H1 (cell line): ENCODE results near the gene CGA. TPM values are rescaled to one million over a fixed set of nuclear protein-coding genes. Genes with fewer than 3 reads are reported as not detected.

Source experiments
- CTCF ChIA-PET: fragments of 300-600 bp; sonication (Branson Sonifier 250); formaldehyde crosslinking; loops from one replicate; lab custom pipeline; 2021; ENCODE audit not compliant: partially characterized antibody; lab: Charles Lee
- POLR2A ChIA-PET: fragments of 300-600 bp; sonication (Branson Sonifier 250); formaldehyde crosslinking; loops from one replicate; lab custom pipeline; 2021; ENCODE audit warnings: inconsistent platforms; ENCODE audit not compliant: partially characterized antibody; lab: Charles Lee
- DNase-seq, 2 experiments: peaks; one replicate each; pipeline versions ENCODE4 v3.0.0 to v3.0.0-alpha.2; 2010 to 2022; ENCODE audit warnings: low spot score in 2 of 2, low read depth in 1 of 2, mixed read lengths in 1 of 2
- FAIRE-seq: peaks from 2 replicates; lab custom pipeline; 2011; peaks lifted over from hg19 to GRCh38; lab: Jason Lieb, UNC
- H2AFZ ChIP-seq: 2 replicates; pipeline ENCODE4 v1.8.1; 2012; ENCODE audit warnings: low read length, inconsistent platforms
- H2AK5ac ChIP-seq: 2 replicates; pipeline ENCODE4 v1.6.1; 2013; ENCODE audit warnings: low read depth, low read length
- H2BK120ac ChIP-seq: replicated peaks from 2 replicates; pipeline ENCODE3; 2013; ENCODE audit warnings: low read depth, low read length, inconsistent platforms
- H2BK12ac ChIP-seq: 2 replicates; pipeline ENCODE4 v1.6.1; 2013; ENCODE audit warnings: low read depth, low read length
- H2BK15ac ChIP-seq: 2 replicates; pipeline ENCODE4 v1.6.1; 2013; ENCODE audit warnings: low read length
- H2BK20ac ChIP-seq: 2 replicates; pipeline ENCODE4 v1.6.1; 2013; ENCODE audit warnings: low read length
- H2BK5ac ChIP-seq: 2 replicates; pipeline ENCODE4 v1.6.1; 2013; ENCODE audit warnings: low read depth, low read length
- H3K14ac ChIP-seq: 2 replicates; pipeline ENCODE4 v1.6.1; 2013; ENCODE audit warnings: inconsistent platforms; ENCODE audit not compliant: insufficient read length
- H3K18ac ChIP-seq: 2 replicates; pipeline ENCODE4 v1.6.1; 2013; ENCODE audit warnings: low read length; ENCODE audit errors: extremely low read depth
- H3K23ac ChIP-seq: 2 replicates; pipeline ENCODE4 v1.6.1; 2013; ENCODE audit warnings: inconsistent platforms; ENCODE audit not compliant: insufficient read length
- H3K23me2 ChIP-seq: 2 replicates; pipeline ENCODE4 v1.6.1; 2013; ENCODE audit warnings: low read depth, low read length
- H3K27ac ChIP-seq: 2 replicates; pipeline ENCODE4 v1.6.1; 2011; ENCODE audit warnings: low read depth, low read length, inconsistent platforms
- H3K27me3 ChIP-seq, 4 experiments: replicated peaks in 1 of 4; 1 replicate in 1 of 4; 2 replicates in 3 of 4; pipeline versions ENCODE4 v1.6.1 to v1.8.1; 2011 to 2013; ENCODE audit warnings: low read length in 3 of 4, mild to moderate bottlenecking in 3 of 4, inconsistent platforms in 2 of 4, mixed read lengths in 2 of 4, moderate library complexity in 1 of 4; ENCODE audit not compliant: control insufficient read depth in 3 of 4, insufficient read depth in 3 of 4; ENCODE audit errors: extremely low read depth in 1 of 4
- H3K36me3 ChIP-seq, 4 experiments: 2 replicates each; pipeline versions ENCODE4 v1.6.1 to v1.8.1; 2011 to 2013; ENCODE audit warnings: mild to moderate bottlenecking in 4 of 4, low read length in 3 of 4, moderate library complexity in 2 of 4, control low read depth in 1 of 4, inconsistent platforms in 1 of 4; ENCODE audit not compliant: insufficient read depth in 4 of 4, control insufficient read depth in 2 of 4
- H3K4ac ChIP-seq: replicated peaks from 2 replicates; pipeline ENCODE3; 2013; ENCODE audit warnings: low read length, low read depth, mixed read lengths, inconsistent platforms; ENCODE audit not compliant: insufficient read length
- H3K4me1 ChIP-seq, 4 experiments: replicated peaks in 1 of 4; 1 replicate in 1 of 4; 2 replicates in 3 of 4; pipeline versions ENCODE4 v1.6.1 to v1.8.1; 2011 to 2013; ENCODE audit warnings: low read length in 3 of 4, inconsistent platforms in 2 of 4, mixed read lengths in 1 of 4; ENCODE audit not compliant: insufficient read depth in 4 of 4, control insufficient read depth in 3 of 4
- H3K4me2 ChIP-seq, 2 experiments: 2 replicates each; pipeline versions ENCODE4 v1.6.1 to v1.8.1; 2011 to 2013; ENCODE audit warnings: low read depth in 2 of 2, low read length in 2 of 2, control low read depth in 1 of 2, inconsistent platforms in 1 of 2, mild to moderate bottlenecking in 1 of 2; ENCODE audit not compliant: insufficient read depth in 1 of 2
- H3K4me3 ChIP-seq, 4 experiments: fragments of 200-600, 300-600 bp in 1 of 4; sonication (generic), shearing (Covaris generic), sonication (Bioruptor Twin) in 1 of 4; 2 replicates each; pipeline versions ENCODE4 v1.5.1 to v1.8.1; 2011 to 2016; ENCODE audit warnings: low read length in 4 of 4, low read depth in 3 of 4, control low read depth in 2 of 4, inconsistent platforms in 2 of 4, mild to moderate bottlenecking in 2 of 4, mixed read lengths in 1 of 4, moderate library complexity in 1 of 4; ENCODE audit not compliant: insufficient read depth in 2 of 4; ENCODE audit errors: extremely low read depth in 1 of 4
- H3K56ac ChIP-seq: replicated peaks from 2 replicates; pipeline ENCODE3; 2013; ENCODE audit warnings: low read depth, mild to moderate bottlenecking, mixed read lengths, low read length, inconsistent platforms; ENCODE audit not compliant: insufficient read length
- H3K79me1 ChIP-seq: 2 replicates; pipeline ENCODE4 v1.6.1; 2013; ENCODE audit warnings: low read depth, low read length, control low read depth
- H3K79me2 ChIP-seq, 2 experiments: 2 replicates each; pipeline versions ENCODE4 v1.6.1 to v1.8.1; 2012 to 2013; ENCODE audit warnings: low read length in 2 of 2, mild to moderate bottlenecking in 2 of 2, inconsistent platforms in 1 of 2; ENCODE audit not compliant: insufficient read depth in 2 of 2, control insufficient read depth in 1 of 2
- H3K9ac ChIP-seq, 4 experiments: replicated peaks in 1 of 4; 1 replicate in 1 of 4; 2 replicates in 3 of 4; pipeline versions ENCODE4 v1.6.1 to v1.8.1; 2011 to 2013; ENCODE audit warnings: low read depth in 3 of 4, low read length in 3 of 4, control low read depth in 2 of 4, mild to moderate bottlenecking in 2 of 4, moderate library complexity in 2 of 4, inconsistent platforms in 1 of 4; ENCODE audit errors: extremely low read depth in 1 of 4
- H3K9me3 ChIP-seq, 2 experiments: 2 replicates each; pipeline versions ENCODE4 v1.6.1 to v1.8.1; 2012 to 2013; ENCODE audit warnings: mild to moderate bottlenecking in 2 of 2, moderate library complexity in 2 of 2, control low read depth in 1 of 2, inconsistent platforms in 1 of 2, low read depth in 1 of 2, low read length in 1 of 2, mixed read lengths in 1 of 2; ENCODE audit not compliant: insufficient read depth in 2 of 2
- H4K20me1 ChIP-seq, 2 experiments: replicated peaks in 1 of 2; 2 replicates each; pipeline versions ENCODE3 to v1.8.1; 2011 to 2013; ENCODE audit warnings: inconsistent platforms in 2 of 2, low read length in 2 of 2, mild to moderate bottlenecking in 1 of 2; ENCODE audit not compliant: insufficient read depth in 2 of 2, control insufficient read depth in 1 of 2
- H4K5ac ChIP-seq: 2 replicates; pipeline ENCODE4 v1.6.1; 2013; ENCODE audit warnings: low read length, low read depth, mixed read lengths, inconsistent platforms; ENCODE audit not compliant: insufficient read length
- H4K8ac ChIP-seq: 2 replicates; pipeline ENCODE4 v1.8.0; 2013; ENCODE audit warnings: mild to moderate bottlenecking, moderate library complexity, low read length, inconsistent platforms; ENCODE audit not compliant: insufficient read depth; ENCODE audit errors: extremely low read depth
- H4K91ac ChIP-seq: replicated peaks from 2 replicates; pipeline ENCODE3; 2013; ENCODE audit warnings: low read length, mixed read lengths, inconsistent platforms; ENCODE audit not compliant: insufficient read length
- BRCA1 ChIP-seq: IDR thresholded peaks from 2 replicates; pipeline ENCODE4 v1.6.1; 2012; ENCODE audit warnings: low read depth, low read length, improper control_type of control experiment
- SP2 ChIP-seq: IDR thresholded peaks from 2 replicates; pipeline ENCODE4 v1.6.1; 2012; ENCODE audit warnings: mild to moderate bottlenecking, low read length, inconsistent platforms
- SRF ChIP-seq: IDR thresholded peaks from 2 replicates; pipeline ENCODE4 v1.6.1; 2011; ENCODE audit warnings: mild to moderate bottlenecking, low read depth, low read length, moderate library complexity
- WGBS, 2 experiments: shearing (Covaris generic) in 1 of 2; methylation state at CpG; one replicate each; pipeline versions ENCODE4 v1.1.6 to v1.1.7; 2013 to 2015; ENCODE audit warnings: low lambda C conversion rate in 2 of 2, mixed read lengths in 2 of 2, inconsistent platforms in 1 of 2, low coverage in 1 of 2, missing lambda C conversion rate in 1 of 2; ENCODE audit not compliant: insufficient replicate concordance in 2 of 2, insufficient coverage in 1 of 2, insufficient read length in 1 of 2; ENCODE audit errors: extremely low coverage in 1 of 2, missing lambda C conversion rate in 1 of 2; 5-methylcytosine and 5-hydroxymethylcytosine counted together
- polyA plus RNA-seq, 7 experiments: library from polyadenylated mRNA; depleted of rRNA in 3 of 7; stranded (reverse) in 5 of 7; unstranded in 2 of 7; fragments of >200 nt in 5 of 7; fragments of 200-250 nt in 2 of 7; gene quantifications; 1 replicate in 5 of 7; 2 replicates in 1 of 7; 4 replicates in 1 of 7; pipeline versions ENCODE4 v1.2.1 to v1.2.3, GENCODE V29; 2011 to 2013; ENCODE audit warnings: missing spikeins in 2 of 7, mixed read lengths in 2 of 7
- total RNA-seq: library from RNA; stranded (reverse); fragmentation: NEBNext Ultra II Directional; extraction: Animal tissue kit (Norgen Biotek cat#: 25700); gene quantifications from 2 replicates; pipeline ENCODE4 v1.2.1, GENCODE V29; 2021
- TF ChIP-seq, protein P1 (sequence below): IDR thresholded peaks from 2 replicates; pipeline ENCODE4 v1.6.1; 2012; ENCODE audit warnings: inconsistent platforms

Gene CGA
- total and polyA plus RNA-seq, 2 of the 8 experiments (the other 6 are each of a cell fraction or from before 2014, with no cell fraction given) = not detected

DNA sequence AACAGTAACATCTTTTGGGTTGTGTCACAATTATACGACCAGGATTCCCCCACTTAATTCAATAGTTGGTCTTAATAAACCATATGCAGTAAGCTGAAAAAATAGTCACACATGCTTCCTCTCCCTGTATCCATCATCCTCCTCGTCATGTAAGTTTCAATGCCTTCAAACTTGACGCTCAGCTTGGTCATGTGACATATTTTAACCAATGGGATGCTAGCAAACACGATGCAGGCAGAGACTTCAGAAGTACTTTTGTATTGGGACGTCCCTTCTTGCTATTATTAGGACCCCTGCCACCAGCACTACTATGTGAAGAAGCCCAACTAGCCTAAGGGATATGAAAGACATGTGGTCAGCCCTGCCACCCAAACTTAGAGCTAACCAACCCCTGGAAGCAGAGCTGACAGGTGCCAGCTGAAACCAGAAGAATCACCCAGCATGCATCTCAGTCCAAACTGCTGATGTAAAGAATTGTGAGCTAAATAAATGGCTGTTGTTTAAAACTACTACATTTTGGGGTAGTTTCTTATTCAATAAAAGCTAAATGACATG is 49.3 kb downstream of the CGA start:
- no peaks in the 10 kb centered on the region for H3K79me1 ChIP-seq
- H2BK15ac ChIP-seq = no peak overlapping the region
- H4K20me1 ChIP-seq = no peaks in the 10 kb centered on the region
- H3K4me3 ChIP-seq = no peak overlapping the region
- no peaks in the 10 kb centered on the region for H3K4me1 ChIP-seq
- 80% methylated on average over 5 of the region's 5 CpGs; no CpG with 5 or more reads in 1 of the 2 experiments for WGBS, 2 experiments
- no peaks in the 10 kb centered on the region for H3K23me2 ChIP-seq
- no peak overlapping the region for H2BK5ac ChIP-seq
- POLR2A ChIA-PET = no interaction called here
- H3K18ac ChIP-seq = no peak overlapping the region
- no peak overlapping the region for H2BK120ac ChIP-seq
- no peak overlapping the region for H2BK12ac ChIP-seq
- DNase-seq (no peak), FAIRE-seq (no peak)
- no peak overlapping the region for H3K4me2 ChIP-seq
- no peak overlapping the region for H3K14ac ChIP-seq
- no peak overlapping the region for H3K27ac ChIP-seq
- H3K27me3 ChIP-seq = no peaks in the 10 kb centered on the region
- no peaks in the 10 kb centered on the region for H3K9me3 ChIP-seq
- H3K56ac ChIP-seq = no peak overlapping the region
- no peak overlapping the region for H4K5ac ChIP-seq
- CTCF ChIA-PET = interaction anchor here (0.6 to 1.6 kb wide), 2 partner anchors 14 to 448 kb away, joined by 3 to 4 read pairs; no protein-coding TSS in a partner anchor
- H4K91ac ChIP-seq = no peak overlapping the region
- no peak overlapping the region for H2AK5ac ChIP-seq
- no peak overlapping the region for H3K23ac ChIP-seq
- H3K9ac ChIP-seq = no peak overlapping the region
- H3K79me2 ChIP-seq = no peaks in the 10 kb centered on the region
- no peak overlapping the region for H3K4ac ChIP-seq
- H2BK20ac ChIP-seq = no peak overlapping the region
- H4K8ac ChIP-seq = no peak overlapping the region
- H3K36me3 ChIP-seq = no peaks in the 10 kb centered on the region
- H2AFZ ChIP-seq = no peak overlapping the region
- TF ChIP-seq, protein P1, sequence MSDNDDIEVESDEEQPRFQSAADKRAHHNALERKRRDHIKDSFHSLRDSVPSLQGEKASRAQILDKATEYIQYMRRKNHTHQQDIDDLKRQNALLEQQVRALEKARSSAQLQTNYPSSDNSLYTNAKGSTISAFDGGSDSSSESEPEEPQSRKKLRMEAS = no peak
- TF ChIP-seq BRCA1 (no peak), SP2 (no peak), SRF (no peak)
